ENCODE measurements around the gene CGN.

Gene CGN

GRCh38 chr1:151556052-151556451 is 44.9 kb downstream of the CGN start:
- DNase-seq: no peak

GRCh38 chr1:151562661-151563060 is 51.5 kb downstream of the CGN start:
- no peak for DNase-seq

- no peak for DNase-seq
These were observed 52.2 kb downstream of the CGN start for GRCh38 chr1:151563376-151563775.

- no peak for DNase-seq
These were observed 54.5 kb downstream of the CGN start for GRCh38 chr1:151565502-151566189.

- DNase-seq: no peak
These were observed 57.5 kb downstream of the CGN start for GRCh38 chr1:151568626-151569088.

- no peak for DNase-seq
These were observed 59.6 kb downstream of the CGN start for GRCh38 chr1:151570819-151571218.

- DNase-seq: no peak
These were observed 63.7 kb downstream of the CGN start for GRCh38 chr1:151574575-151575529.

GRCh38 chr1:151577173-151577572 is 66.0 kb downstream of the CGN start:
- DNase-seq: no peak

- no peak for DNase-seq
These were observed 67.8 kb downstream of the CGN start for GRCh38 chr1:151578941-151579340.

GRCh38 chr1:151579436-151580225 is 68.4 kb downstream of the CGN start:
- no peak for DNase-seq

- DNase-seq: no peak
These were observed 70.3 kb downstream of the CGN start for GRCh38 chr1:151581451-151581850.

- DNase-seq: no peak
These were observed 70.7 kb downstream of the CGN start for GRCh38 chr1:151581921-151582320.

GRCh38 chr1:151583796-151584195 is 72.6 kb downstream of the CGN start:
- DNase-seq: no peak

GRCh38 chr1:151584278-151584677 is 73.1 kb downstream of the CGN start:
- DNase-seq: no peak

- DNase-seq: no peak
These were observed 73.6 kb downstream of the CGN start for GRCh38 chr1:151584780-151585179.

GRCh38 chr1:151585622-151586021 is 74.4 kb downstream of the CGN start:
- DNase-seq: no peak
